ENCODE data around the gene CIC.
A peak's percentile ranks its signal among the peaks of the same experiment; 100 is the strongest.

Gene CIC

DNA sequence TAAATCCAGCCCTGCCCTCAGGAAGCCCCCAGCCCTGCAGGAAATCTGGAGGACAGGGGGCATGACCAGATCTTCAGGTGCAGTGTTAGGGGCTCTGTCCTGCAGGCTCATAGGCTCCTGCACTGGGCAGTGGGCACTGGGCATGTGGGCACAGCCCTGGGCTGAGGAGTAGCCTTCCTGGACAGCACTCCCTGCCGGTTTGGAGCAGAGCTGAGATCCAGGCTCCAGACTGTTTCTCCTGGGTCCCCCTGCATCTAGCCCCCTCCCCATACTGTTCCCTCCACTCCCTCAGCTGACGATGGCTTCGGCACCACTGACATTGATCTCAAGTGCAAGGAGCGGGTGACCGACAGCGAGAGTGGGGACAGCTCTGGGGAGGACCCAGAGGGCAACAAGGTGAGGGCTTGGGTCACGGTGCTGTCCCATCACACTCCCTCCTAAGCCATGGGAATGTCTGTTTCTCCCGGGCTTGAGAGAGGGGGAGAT lies 20.5 kb downstream of the CIC start:
- no peak overlapping the region for H3K27ac ChIP-seq
- no peak for TF ChIP-seq CTCF (IDR thresholded peaks at IDR 0.05)
- no peak for TF ChIP-seq ZFX (IDR thresholded peaks at IDR 0.05; ENCODE audit: borderline replicate concordance)

DNA sequence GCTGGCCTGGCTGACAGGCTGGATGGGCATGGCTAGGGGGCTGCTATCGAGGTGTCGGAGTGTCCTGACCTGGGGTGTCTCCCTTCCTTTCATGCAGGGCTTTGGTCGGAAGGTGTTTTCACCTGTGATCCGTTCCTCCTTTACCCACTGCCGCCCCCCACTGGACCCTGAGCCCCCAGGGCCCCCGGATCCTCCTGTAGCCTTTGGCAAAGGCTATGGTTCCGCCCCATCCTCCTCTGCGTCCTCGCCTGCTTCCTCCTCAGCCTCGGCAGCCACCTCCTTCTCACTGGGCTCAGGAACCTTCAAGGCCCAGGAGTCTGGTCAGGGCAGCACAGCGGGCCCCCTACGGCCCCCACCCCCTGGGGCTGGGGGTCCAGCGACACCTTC lies 21.1 kb downstream of the CIC start:
- TF ChIP-seq ZFX (IDR thresholded peaks at IDR 0.05; ENCODE audit: borderline replicate concordance): no peak
- no peak for TF ChIP-seq CTCF (IDR thresholded peaks at IDR 0.05)
- peak overlapping the region; percentile 55; the same call in 1 of the 2 replicates for H3K27ac ChIP-seq

DNA sequence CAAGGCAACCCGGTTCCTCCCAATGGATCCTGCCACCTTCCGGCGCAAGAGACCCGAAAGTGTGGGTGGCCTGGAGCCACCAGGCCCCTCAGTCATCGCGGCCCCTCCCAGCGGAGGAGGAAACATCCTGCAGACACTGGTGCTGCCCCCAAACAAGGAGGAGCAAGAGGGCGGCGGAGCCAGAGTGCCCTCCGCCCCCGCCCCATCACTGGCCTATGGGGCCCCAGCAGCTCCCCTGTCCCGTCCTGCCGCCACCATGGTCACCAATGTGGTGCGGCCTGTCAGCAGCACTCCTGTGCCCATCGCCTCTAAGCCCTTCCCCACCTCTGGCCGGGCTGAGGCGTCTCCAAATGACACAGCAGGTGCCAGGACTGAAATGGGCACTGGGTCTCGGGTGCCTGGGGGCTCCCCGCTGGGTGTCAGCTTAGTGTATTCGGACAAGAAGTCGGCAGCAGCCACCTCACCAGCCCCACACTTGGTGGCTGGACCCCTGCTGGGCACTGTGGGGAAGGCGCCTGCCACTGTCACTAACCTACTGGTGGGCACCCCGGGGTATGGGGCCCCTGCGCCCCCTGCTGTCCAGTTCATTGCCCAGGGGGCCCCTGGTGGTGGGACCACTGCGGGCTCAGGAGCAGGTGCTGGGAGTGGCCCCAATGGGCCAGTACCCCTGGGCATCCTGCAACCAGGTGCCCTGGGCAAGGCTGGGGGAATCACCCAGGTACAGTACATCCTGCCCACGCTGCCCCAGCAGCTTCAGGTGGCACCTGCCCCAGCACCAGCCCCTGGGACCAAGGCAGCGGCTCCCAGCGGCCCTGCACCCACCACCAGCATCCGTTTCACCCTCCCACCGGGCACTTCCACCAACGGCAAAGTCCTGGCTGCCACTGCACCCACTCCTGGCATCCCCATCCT lies 21.7 kb downstream of the CIC start:
- TF ChIP-seq CTCF (IDR thresholded peaks at IDR 0.05) (peak; percentile 58), ZFX (IDR thresholded peaks at IDR 0.05; ENCODE audit: borderline replicate concordance) (no peak)
- H3K27ac ChIP-seq: peak overlapping the region; percentile 55

- H3K27ac ChIP-seq: peak overlapping the region; percentile 55
- TF ChIP-seq CTCF (IDR thresholded peaks at IDR 0.05) (no peak; the same call in 1 of the 2 replicates), ZFX (IDR thresholded peaks at IDR 0.05; ENCODE audit: borderline replicate concordance) (no peak)
Observed at GRCh38 chr19:42291435-42291810, 22.4 kb downstream of the CIC start.

- TF ChIP-seq CTCF (IDR thresholded peaks at IDR 0.05): no peak
- no peak for TF ChIP-seq ZFX (IDR thresholded peaks at IDR 0.05; ENCODE audit: borderline replicate concordance)
- peak overlapping the region; percentile 55 for H3K27ac ChIP-seq
Observed at GRCh38 chr19:42292042-42292960, 23.2 kb downstream of the CIC start.

DNA sequence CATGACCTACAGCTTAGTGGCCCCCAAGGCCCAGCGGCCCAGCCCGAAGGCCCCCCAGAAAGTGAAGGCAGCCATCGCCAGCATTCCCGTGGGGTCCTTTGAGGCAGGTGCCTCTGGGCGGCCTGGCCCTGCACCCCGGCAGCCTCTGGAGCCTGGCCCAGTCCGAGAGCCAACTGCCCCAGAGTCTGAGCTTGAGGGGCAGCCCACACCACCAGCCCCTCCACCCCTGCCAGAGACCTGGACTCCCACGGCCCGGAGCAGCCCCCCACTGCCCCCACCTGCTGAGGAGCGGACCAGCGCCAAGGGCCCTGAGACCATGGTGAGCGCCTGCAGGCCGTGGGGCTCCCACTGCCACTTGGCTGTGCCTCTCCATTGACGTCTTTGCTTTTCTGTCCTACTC lies 23.9 kb downstream of the CIC start:
- H3K27ac ChIP-seq: no peak overlapping the region
- TF ChIP-seq CTCF (IDR thresholded peaks at IDR 0.05) (no peak), ZFX (IDR thresholded peaks at IDR 0.05; ENCODE audit: borderline replicate concordance) (no peak)
